Measurements from ENCODE around the gene RAB39A. TPM values are rescaled to one million over a fixed set of nuclear protein-coding genes. Genes with fewer than 3 reads are reported as not detected.

The RAB39A gene
- total and polyA plus RNA-seq, 2 experiments from 2014 or later = 0.43 TPM; not detected in 1

DNA sequence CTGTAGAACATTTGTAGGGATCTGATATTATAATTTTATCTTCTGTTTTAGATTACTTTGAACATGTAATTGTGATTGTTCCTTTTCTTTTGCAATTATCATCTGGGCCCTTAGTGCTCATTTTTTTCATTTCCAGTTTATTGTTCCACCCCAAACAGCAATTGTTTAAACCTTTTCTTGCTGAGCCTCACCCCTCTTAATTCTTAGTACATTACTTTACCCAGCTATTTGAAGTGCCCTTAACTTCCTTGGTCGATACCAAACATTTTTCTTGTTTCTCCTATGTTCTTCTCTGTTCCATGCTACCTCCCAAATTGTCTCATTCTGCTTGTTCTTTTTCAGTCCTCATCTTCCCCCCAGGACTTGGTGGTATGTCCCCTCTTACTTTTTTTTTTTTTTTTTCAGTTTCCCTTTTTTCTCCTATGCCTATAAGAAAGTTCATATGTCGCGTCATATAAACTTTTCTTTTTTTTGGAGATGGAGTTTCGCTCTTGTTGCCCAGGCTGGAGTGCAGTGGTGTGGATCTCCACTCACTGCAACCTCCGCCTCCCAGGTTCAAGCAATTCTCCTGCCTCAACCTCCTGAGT, 84.0 kb downstream of the RAB39A start:
- Histone ChIP-seq H2AFZ (no peak overlapping the region), H3K4me3 (no peak overlapping the region), H3K9me2 (replicated peaks; ENCODE audit: insufficient read depth) (no peaks in the 10 kb centered on the region), H3K36me3 (replicated peaks; ENCODE audit: insufficient read depth, low read depth) (no peaks in the 10 kb centered on the region), H3K27me3 (no peaks in the 10 kb centered on the region), H3K79me2 (peaks cover 81% of the 10 kb centered on the region), H3K4me1 (ENCODE audit: insufficient read depth) (peaks cover 28% of the 10 kb centered on the region), H3K9me3 (ENCODE audit: low read depth) (no peaks in the 10 kb centered on the region), H3K27ac (no peak overlapping the region), H4K20me1 (ENCODE audit: insufficient read depth, poor library complexity, severe bottlenecking) (peaks cover 67% of the 10 kb centered on the region), H3K4me2 (peak overlapping the region; percentile 91)
- TF ChIP-seq EZH2phosphoT487 (IDR thresholded peaks at IDR 0.05; ENCODE audit: low read depth, severe bottlenecking, unreplicated experiment) (no peak), EZH2 (IDR thresholded peaks at IDR 0.05; ENCODE audit: borderline replicate concordance) (no peak)
- TF ChIP-seq, protein P1, sequence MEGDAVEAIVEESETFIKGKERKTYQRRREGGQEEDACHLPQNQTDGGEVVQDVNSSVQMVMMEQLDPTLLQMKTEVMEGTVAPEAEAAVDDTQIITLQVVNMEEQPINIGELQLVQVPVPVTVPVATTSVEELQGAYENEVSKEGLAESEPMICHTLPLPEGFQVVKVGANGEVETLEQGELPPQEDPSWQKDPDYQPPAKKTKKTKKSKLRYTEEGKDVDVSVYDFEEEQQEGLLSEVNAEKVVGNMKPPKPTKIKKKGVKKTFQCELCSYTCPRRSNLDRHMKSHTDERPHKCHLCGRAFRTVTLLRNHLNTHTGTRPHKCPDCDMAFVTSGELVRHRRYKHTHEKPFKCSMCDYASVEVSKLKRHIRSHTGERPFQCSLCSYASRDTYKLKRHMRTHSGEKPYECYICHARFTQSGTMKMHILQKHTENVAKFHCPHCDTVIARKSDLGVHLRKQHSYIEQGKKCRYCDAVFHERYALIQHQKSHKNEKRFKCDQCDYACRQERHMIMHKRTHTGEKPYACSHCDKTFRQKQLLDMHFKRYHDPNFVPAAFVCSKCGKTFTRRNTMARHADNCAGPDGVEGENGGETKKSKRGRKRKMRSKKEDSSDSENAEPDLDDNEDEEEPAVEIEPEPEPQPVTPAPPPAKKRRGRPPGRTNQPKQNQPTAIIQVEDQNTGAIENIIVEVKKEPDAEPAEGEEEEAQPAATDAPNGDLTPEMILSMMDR (IDR thresholded peaks at IDR 0.05; ENCODE audit: poor library complexity) = no peak
- DNase-seq (ENCODE audit: low spot score) = no peak
- 97% methylated on average over 3 of the region's 5 CpGs for WGBS (ENCODE audit: low lambda C conversion rate, missing lambda C conversion rate)

Other genes with a start within 250 kb of the RAB39A start
- gene SLN, start 216.4 kb upstream of the RAB39A start, total RNA-seq = 3.1 and 13.7 TPM in 2 replicates
- 15.8 and 56.5 TPM in 2 replicates for gene SLN, start 216.4 kb upstream of the RAB39A start, polyA plus RNA-seq
- gene SLC35F2, start 69.7 kb upstream of the RAB39A start, total RNA-seq = 14.8 and 14.9 TPM in 2 replicates
- 13.0 and 16.1 TPM in 2 replicates for gene SLC35F2, start 69.7 kb upstream of the RAB39A start, polyA plus RNA-seq
- 27.6 and 31.3 TPM in 2 replicates for gene CUL5, start 80.5 kb downstream of the RAB39A start, total RNA-seq
- gene CUL5, start 80.5 kb downstream of the RAB39A start, polyA plus RNA-seq = 20.9 and 23.2 TPM in 2 replicates
- 188 and 191 TPM in 2 replicates for gene ACAT1, start 193.1 kb downstream of the RAB39A start, total RNA-seq
- 71.8 and 87.1 TPM in 2 replicates for gene ACAT1, start 193.1 kb downstream of the RAB39A start, polyA plus RNA-seq

Data from hepatocyte (in vitro differentiated cells).